GM21825 (cell line): ENCODE data around the gene ACTL6B.

ENCODE experiments used
- ATAC-seq: cut with Tn5 transposase; IDR thresholded peaks from one replicate; pipeline ENCODE4 v1.9.1; 2021; ENCODE audit warnings: mild to moderate bottlenecking, moderate library complexity; ENCODE audit not compliant: unreplicated experiment

Gene ACTL6B

GRCh38 chr7:100603726-100604027 is 52.6 kb downstream of the ACTL6B start:
- ATAC-seq = peak; percentile 7

GRCh38 chr7:100602889-100603725 is 53.1 kb downstream of the ACTL6B start:
- ATAC-seq = no peak

GRCh38 chr7:100600730-100601038 is 55.6 kb downstream of the ACTL6B start:
- no peak for ATAC-seq

GRCh38 chr7:100599911-100600729 is 56.1 kb downstream of the ACTL6B start:
- no peak for ATAC-seq

GRCh38 chr7:100598425-100598824 is 57.8 kb downstream of the ACTL6B start:
- no peak for ATAC-seq

- ATAC-seq = no peak
Measured at GRCh38 chr7:100595188-100595587, 61.1 kb downstream of the ACTL6B start.
